ENCODE results near the gene TMEM62.
"Not testable (repeated sequence)": the region's sequence is repeated elsewhere in the genome, so short reads cannot be mapped to it uniquely, and the experiment has no call there.

GRCh38 chr15:43167261-43167660 is 33.9 kb downstream of the TMEM62 start:
- TF ChIP-seq, protein P1, sequence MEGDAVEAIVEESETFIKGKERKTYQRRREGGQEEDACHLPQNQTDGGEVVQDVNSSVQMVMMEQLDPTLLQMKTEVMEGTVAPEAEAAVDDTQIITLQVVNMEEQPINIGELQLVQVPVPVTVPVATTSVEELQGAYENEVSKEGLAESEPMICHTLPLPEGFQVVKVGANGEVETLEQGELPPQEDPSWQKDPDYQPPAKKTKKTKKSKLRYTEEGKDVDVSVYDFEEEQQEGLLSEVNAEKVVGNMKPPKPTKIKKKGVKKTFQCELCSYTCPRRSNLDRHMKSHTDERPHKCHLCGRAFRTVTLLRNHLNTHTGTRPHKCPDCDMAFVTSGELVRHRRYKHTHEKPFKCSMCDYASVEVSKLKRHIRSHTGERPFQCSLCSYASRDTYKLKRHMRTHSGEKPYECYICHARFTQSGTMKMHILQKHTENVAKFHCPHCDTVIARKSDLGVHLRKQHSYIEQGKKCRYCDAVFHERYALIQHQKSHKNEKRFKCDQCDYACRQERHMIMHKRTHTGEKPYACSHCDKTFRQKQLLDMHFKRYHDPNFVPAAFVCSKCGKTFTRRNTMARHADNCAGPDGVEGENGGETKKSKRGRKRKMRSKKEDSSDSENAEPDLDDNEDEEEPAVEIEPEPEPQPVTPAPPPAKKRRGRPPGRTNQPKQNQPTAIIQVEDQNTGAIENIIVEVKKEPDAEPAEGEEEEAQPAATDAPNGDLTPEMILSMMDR (IDR thresholded peaks at IDR 0.05): not testable (repeated sequence)
- TF ChIP-seq POLR2AphosphoS5 (IDR thresholded peaks at IDR 0.05): not testable (repeated sequence)
